PC-9 (cell line): ENCODE results near the gene SND1.

ENCODE experiments used
- EZH2 ChIP-seq: fragments of 200-600 bp; sonication (generic); IDR thresholded peaks from 2 replicates; pipeline ENCODE4 v1.8.0; 2017; ENCODE audit warnings: antibody characterized with exemption, low read depth
- TF ChIP-seq, protein P1 (sequence below): fragments of 200-600 bp; sonication (generic); conservative IDR thresholded peaks from 2 replicates; pipeline ENCODE4 v1.6.1; 2017; ENCODE audit warnings: mixed run types, antibody characterized with exemption, mild to moderate bottlenecking, moderate library complexity

GRCh38 chr7:127798023-127798422, 146.0 kb downstream of the SND1 start:
- no peak for TF ChIP-seq EZH2
- TF ChIP-seq, protein P1, sequence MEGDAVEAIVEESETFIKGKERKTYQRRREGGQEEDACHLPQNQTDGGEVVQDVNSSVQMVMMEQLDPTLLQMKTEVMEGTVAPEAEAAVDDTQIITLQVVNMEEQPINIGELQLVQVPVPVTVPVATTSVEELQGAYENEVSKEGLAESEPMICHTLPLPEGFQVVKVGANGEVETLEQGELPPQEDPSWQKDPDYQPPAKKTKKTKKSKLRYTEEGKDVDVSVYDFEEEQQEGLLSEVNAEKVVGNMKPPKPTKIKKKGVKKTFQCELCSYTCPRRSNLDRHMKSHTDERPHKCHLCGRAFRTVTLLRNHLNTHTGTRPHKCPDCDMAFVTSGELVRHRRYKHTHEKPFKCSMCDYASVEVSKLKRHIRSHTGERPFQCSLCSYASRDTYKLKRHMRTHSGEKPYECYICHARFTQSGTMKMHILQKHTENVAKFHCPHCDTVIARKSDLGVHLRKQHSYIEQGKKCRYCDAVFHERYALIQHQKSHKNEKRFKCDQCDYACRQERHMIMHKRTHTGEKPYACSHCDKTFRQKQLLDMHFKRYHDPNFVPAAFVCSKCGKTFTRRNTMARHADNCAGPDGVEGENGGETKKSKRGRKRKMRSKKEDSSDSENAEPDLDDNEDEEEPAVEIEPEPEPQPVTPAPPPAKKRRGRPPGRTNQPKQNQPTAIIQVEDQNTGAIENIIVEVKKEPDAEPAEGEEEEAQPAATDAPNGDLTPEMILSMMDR: no peak
